HEK293 (cell line): ENCODE results near the gene UBQLN2.

ENCODE experiments used
- PATZ1 ChIP-seq: fragments of 450-650 bp; formaldehyde crosslinking; IDR thresholded peaks from 2 replicates; pipeline ENCODE4 v1.5.1; 2016; ENCODE audit warnings: missing biosample characterization, missing genetic modification characterization
- ZBTB20 ChIP-seq: fragments of 450-650 bp; formaldehyde crosslinking; IDR thresholded peaks from 2 replicates; pipeline ENCODE4 v1.5.1; 2016; ENCODE audit warnings: missing biosample characterization, missing genetic modification characterization

GRCh38 chrX:56572975-56573374 is 9.5 kb downstream of the UBQLN2 start:
- TF ChIP-seq ZBTB20 (tag by site-specific recombination) (no peak), PATZ1 (tag by site-specific recombination) (no peak)
